Islet of Langerhans (tissue), 1 donor: ENCODE data around the gene KHDC4.
"Not testable (repeated sequence)": the region's sequence is repeated elsewhere in the genome, so short reads cannot be mapped to it uniquely, and the experiment has no call there.

Source experiments
- FAIRE-seq: peaks from one replicate; lab custom pipeline; 2011; peaks lifted over from hg19 to GRCh38; lab: Jason Lieb, UNC

Gene KHDC4

GRCh38 chr1:155940993-155941844 lies 7.0 kb upstream of the KHDC4 start, which contains the start of gene RXFP4:
Gene RXFP4, plus strand, starts transcription at chr1:155941638. Its CDS starts 72 bp downstream, at chr1:155941710.
- no peak for FAIRE-seq

- no peak for FAIRE-seq
Measured at GRCh38 chr1:155940482-155940992, 6.3 kb upstream of the KHDC4 start.

DNA sequence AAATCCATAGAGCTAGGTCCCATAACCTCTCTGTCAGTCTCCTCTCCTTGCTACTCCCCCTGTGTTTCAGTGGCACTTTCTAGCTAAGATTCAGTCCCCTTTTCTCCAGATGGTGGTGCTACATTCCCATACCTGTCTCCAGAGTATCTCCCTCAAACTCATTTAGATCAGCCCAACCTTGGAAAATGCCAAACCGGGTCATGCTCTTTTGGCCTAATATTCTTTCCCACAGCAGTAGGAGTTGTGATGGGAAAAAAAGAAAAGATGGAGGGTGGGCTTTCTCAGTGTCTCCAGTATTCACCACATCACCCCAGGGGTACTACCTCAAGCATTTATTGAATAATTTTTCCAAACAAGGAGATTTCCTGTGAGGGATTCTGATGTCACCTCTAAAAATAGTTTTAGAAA lies 4.0 kb upstream of the KHDC4 start:
- FAIRE-seq = no peak

- FAIRE-seq = no peak
Measured at GRCh38 chr1:155934936-155935590, 850 bp upstream of the KHDC4 start.

GRCh38 chr1:155933591-155934096 lies 569 bp downstream of the KHDC4 start:
- FAIRE-seq = no peak

DNA sequence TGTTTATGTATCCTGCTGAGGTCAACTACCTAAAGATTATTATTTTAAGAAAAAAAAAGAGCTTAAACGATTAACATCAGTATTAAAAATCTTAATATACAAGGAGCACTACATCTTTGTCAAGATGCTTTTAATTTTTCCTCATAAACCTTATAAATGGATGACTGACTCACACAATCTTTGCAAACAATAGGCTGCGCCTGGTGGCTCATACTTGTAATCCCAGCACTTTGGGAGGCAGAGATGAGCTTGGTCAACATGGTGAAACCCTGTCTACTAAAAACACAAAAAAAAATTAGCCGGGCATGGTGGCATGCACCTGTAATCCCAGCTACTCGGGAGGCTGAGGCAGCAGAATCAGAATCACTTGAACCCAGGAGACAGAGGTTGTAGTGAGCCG lies 1.7 kb downstream of the KHDC4 start:
- FAIRE-seq = no peak

GRCh38 chr1:155932081-155932480 lies 2.1 kb downstream of the KHDC4 start:
- no peak for FAIRE-seq

GRCh38 chr1:155931332-155932038 lies 2.7 kb downstream of the KHDC4 start:
- FAIRE-seq = no peak

- FAIRE-seq = not testable (repeated sequence)
Measured at GRCh38 chr1:155930725-155931124, 3.5 kb downstream of the KHDC4 start.

DNA sequence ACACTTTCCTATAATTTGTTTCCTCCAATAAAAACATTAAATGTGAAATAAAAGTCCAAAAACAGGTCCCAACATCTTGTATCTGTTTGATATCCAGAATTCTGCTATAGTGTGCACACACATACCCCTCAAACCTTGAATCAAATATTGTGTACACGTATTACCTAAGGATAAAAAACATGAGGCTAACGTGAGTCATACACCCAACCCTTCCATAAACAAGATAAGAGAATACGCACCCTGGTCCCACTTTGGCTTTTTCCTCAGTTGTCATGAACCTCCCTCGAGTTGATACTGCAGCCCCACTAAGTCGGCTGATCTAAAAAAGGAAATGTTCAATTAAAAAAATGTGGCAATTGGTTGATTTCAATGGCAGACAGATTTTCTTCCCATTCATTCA lies 5.2 kb downstream of the KHDC4 start:
- no peak for FAIRE-seq

DNA sequence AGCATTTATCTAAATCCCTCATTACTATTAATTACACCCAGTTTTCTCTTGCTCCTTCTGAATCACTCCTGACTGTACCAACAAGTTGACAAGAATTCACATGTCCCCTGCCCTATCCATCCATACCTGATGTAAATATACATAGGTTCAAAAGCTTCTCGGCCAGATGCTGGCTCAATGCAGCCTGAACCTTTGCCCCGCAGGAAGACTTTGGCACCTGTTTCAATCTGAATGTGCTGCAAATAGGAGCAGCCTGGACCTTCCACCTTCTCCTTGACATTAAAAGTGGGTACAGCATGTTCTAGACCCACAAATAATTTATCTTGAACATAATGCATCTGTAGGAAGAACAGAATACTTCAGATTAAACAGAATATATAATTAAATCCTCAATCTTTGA lies 8.7 kb downstream of the KHDC4 start:
- FAIRE-seq = no peak

DNA sequence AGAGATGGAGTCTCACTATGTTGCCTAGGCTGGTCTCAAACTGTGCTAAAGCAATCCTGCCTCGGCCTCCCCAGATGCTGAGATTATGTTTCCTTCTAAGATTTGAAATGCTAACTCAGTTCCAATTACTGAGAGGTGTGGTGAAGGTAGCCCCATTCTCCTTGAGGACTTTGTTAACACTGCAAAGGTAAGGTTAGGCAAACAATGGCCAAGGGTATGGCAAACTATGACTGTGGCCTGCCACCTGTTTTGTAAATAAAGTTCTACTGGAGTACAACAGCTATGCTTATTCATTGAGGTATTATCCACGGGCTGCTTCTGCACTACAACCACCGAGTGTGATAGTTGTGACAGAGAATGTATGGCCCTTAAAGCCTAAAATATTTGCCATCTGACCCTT lies 13.5 kb downstream of the KHDC4 start:
- FAIRE-seq = no peak

DNA sequence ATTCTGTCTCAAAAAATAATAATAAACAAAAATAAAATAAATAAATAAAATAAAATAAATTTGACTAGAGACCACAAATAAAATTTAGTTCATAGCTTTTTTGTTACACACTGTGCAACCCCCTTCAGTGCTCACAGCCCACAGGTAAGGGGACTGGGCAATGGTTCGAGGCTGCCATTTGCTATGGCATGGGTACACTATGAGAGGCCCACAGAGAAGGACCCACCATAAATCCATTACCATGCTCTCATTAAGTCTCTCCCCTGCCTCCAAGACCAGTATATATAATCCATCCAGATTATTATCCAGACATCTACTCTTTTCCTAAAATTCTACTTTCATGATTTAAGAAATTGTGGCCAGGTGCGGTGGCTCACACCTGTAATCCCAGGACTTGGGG lies 14.4 kb downstream of the KHDC4 start:
- no peak for FAIRE-seq

GRCh38 chr1:155918660-155919059 lies 15.6 kb downstream of the KHDC4 start:
- FAIRE-seq = no peak

DNA sequence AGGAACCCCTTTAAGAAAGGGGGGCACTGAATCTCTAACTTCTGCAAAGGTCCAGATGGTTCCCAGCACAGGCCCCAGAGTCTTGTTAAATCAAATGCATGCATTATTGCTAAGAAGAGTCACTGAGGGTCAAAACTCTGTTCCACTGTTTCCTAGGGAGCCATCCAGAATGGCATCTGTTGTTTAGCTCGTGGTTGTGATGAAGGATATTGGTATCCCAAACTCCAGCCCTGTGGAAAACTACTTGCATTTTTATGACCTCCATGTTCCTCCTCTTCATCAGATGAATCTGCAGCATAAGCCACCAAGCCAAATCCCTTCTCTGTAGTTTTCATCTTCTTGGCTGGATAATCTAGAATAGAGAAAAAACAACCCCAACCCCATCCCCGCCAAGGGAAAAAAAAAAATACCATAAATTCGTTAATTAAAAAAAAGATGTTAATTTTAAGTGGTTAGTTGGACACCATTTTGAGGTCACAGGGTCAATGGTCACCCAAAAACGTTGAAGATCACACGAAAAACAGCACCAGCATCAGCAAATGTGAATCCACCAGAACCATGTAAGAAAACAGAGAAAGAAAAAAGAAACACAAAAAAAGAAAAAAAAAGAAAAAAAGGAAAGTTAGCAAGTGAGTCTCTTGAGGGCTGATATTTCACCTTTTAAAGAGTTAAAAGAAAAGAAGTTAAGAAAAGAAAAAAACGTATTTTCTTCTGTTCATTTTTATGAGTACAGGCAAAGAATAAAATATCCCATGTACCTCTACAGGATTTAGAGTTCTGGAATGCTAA lies 20.1 kb downstream of the KHDC4 start:
- no peak for FAIRE-seq

GRCh38 chr1:155912056-155912536 lies 22.1 kb downstream of the KHDC4 start:
- FAIRE-seq = no peak

- FAIRE-seq = no peak
Measured at GRCh38 chr1:155911156-155912055, 22.8 kb downstream of the KHDC4 start, which contains the start of gene RIT1. Gene RIT1, minus strand, starts transcription at chr1:155911349. Its CDS starts 588 bp downstream, at chr1:155910761.

DNA sequence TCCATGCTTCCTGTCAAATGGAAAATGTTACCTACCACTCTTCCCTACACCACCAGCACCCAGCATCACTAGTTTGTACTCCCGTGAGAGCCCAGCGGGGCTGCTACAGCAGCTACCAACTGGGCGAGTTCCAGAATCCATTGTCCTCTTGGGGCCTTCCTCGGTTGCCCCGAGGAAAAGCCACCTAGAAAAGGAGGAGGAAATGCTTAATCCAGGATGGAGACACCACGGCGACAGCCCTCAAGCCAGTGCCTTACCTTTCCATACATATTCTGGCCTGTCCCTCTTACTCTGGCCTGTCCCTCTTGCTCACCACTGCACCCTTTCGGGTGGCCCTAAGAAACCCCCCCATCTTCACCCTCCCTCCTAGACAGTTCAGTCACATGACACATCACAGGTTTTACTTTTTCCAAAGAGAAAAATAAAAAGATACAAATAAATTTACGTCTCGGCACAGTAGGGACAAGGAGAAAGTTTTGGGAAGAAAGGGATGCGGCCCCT lies 23.5 kb downstream of the KHDC4 start:
- FAIRE-seq = no peak

- FAIRE-seq = no peak
Measured at GRCh38 chr1:155909894-155910293, 24.3 kb downstream of the KHDC4 start.

DNA sequence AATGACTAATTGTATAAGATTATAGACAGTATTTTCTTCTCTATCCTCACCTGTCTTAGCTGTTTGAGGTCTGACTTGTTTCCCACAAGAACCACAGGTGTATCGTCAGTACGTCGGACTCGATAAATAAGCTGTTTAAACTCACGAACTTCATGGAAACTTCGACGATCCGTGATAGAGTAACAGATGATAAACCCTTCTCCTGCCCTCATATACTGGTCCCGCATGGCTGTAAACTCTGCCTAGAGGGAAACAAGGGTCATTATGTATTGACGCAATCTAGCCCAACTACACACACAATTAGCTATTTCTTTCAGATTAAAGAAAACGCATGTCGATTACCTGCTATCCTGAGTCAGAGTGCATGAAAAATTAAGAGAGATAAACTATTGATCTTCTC lies 30.0 kb downstream of the KHDC4 start:
- no peak for FAIRE-seq
